ENCODE results near the gene CLCNKB. TPM values are rescaled to one million over a fixed set of nuclear protein-coding genes. Genes with fewer than 3 reads are reported as not detected.

Gene CLCNKB
- total RNA-seq, 1 experiment from 2014 or later: 0.81 TPM

GRCh38 chr1:16026723-16027484 is 16.7 kb upstream of the CLCNKB start:
- intact Hi-C loops (cut with micrococcal nuclease): no loop called here
- no peak for DNase-seq (ENCODE audit: low read depth, low spot score)
- no TSS peak for BruUV-seq (replicated peaks)
- H3K9ac ChIP-seq (ENCODE audit: low read length): no peak overlapping the region
- TF ChIP-seq EGR1 (IDR thresholded peaks at IDR 0.05; ENCODE audit: low read depth): no peak
- TF ChIP-seq ATF3 (IDR thresholded peaks at IDR 0.05): no peak
- TF ChIP-seq CTCF (IDR thresholded peaks at IDR 0.05 in 2 of 3, conservative IDR thresholded peaks at IDR 0.05 in 1 of 3; ENCODE audit: borderline replicate concordance in 1 of 3, insufficient read depth in 1 of 3, low read depth in 2 of 3, low read length in 2 of 3): no peak
- no peak for TF ChIP-seq EZH2phosphoT487 (IDR thresholded peaks at IDR 0.05; ENCODE audit: borderline replicate concordance)
- TF ChIP-seq ZBTB33 (IDR thresholded peaks at IDR 0.05; ENCODE audit: extremely low read depth, insufficient replicate concordance, low read length): no peak
- TF ChIP-seq YY1 (IDR thresholded peaks at IDR 0.05; ENCODE audit: extremely low read depth, insufficient replicate concordance, low read depth, low read length): no peak
- TF ChIP-seq JUND (IDR thresholded peaks at IDR 0.05): no peak
- no peak for TF ChIP-seq TCF7L2 (IDR thresholded peaks at IDR 0.05; ENCODE audit: borderline replicate concordance, extremely low read depth, insufficient read depth, insufficient read length)
- no peak for TF ChIP-seq FOSL1 (IDR thresholded peaks at IDR 0.05; ENCODE audit: low read depth)
- TF ChIP-seq CBX3 (IDR thresholded peaks at IDR 0.05; ENCODE audit: low read depth): no peak
- TF ChIP-seq SIN3A (IDR thresholded peaks at IDR 0.05; ENCODE audit: low read depth): no peak
- TF ChIP-seq RAD21 (IDR thresholded peaks at IDR 0.05; ENCODE audit: low read depth): no peak
- no peak for TF ChIP-seq SRF (IDR thresholded peaks at IDR 0.05; ENCODE audit: low read depth)
- no peak for TF ChIP-seq MAX (IDR thresholded peaks at IDR 0.05)
- no peak for TF ChIP-seq EZH2 (IDR thresholded peaks at IDR 0.05)
- no peak for TF ChIP-seq POLR2A (IDR thresholded peaks at IDR 0.05; ENCODE audit: borderline replicate concordance, extremely low read depth, insufficient read depth, insufficient read length)
- TF ChIP-seq SP1 (IDR thresholded peaks at IDR 0.05; ENCODE audit: low read depth): no peak
- ATAC-seq: peak; percentile 64
- POLR2A ChIA-PET: no interaction called here
- H3K9me2 ChIP-seq (ENCODE audit: insufficient read depth): no peaks in the 10 kb centered on the region
- H3K36me3 ChIP-seq (ENCODE audit: control insufficient read depth in 1 of 2, insufficient read depth in 2 of 2, low read length in 2 of 2): no peaks in the 10 kb centered on the region
- H3K79me2 ChIP-seq (ENCODE audit: insufficient read depth, low read length): no peaks in the 10 kb centered on the region
- no peaks in the 10 kb centered on the region for H4K20me1 ChIP-seq (ENCODE audit: insufficient read depth)
- no peaks in the 10 kb centered on the region for H3K27me3 ChIP-seq (ENCODE audit: insufficient read depth, low read length)
- RAD21 ChIA-PET (ENCODE audit: low non-redundant PET in 1 of 2, low total read pairs in 2 of 2, uncharacterized antibody in 2 of 2, unreplicated experiment in 2 of 2): no interaction called here
- H3K4me1 ChIP-seq (ENCODE audit: control insufficient read depth in 1 of 2, insufficient read depth in 2 of 2, low read length in 2 of 2): peaks cover 0 to 9% of the 10 kb centered on the region in 2 experiments; a peak in 3 of 4 replicates
- H2AFZ ChIP-seq (ENCODE audit: low read depth, low read length, poor library complexity, severe bottlenecking): no peak overlapping the region
- peak overlapping the region; percentile 59 for H3K4me2 ChIP-seq (ENCODE audit: low read length)
- CTCF ChIA-PET: no interaction called here
- H3K27ac ChIP-seq (ENCODE audit: low read depth, low read length): no peak overlapping the region
- no peaks in the 10 kb centered on the region for H3K9me3 ChIP-seq (ENCODE audit: control insufficient read depth in 1 of 2, insufficient read depth in 1 of 2, low read depth in 1 of 2, low read length in 2 of 2)
- H3K4me3 ChIP-seq (replicated peaks in 1 of 2; ENCODE audit: low read depth in 1 of 2, low read length in 2 of 2): no peak overlapping the region

Measured in HCT116 (cell line).